Sigmoid colon (tissue), 4 donors: ENCODE data around the gene SPAG4.

Experiments
- EP300 ChIP-seq, 4 donors: sonication (generic); formaldehyde crosslinking; IDR thresholded peaks; one replicate each; pipeline ENCODE4 v1.6.1; 2017; ENCODE audit warnings: antibody characterized with exemption in 4 of 4
- POLR2A ChIP-seq, 2 donors: fragments of 450-650 bp; IDR thresholded peaks; one replicate each; pipeline ENCODE4 v1.6.1; 2016; ENCODE audit warnings: antibody characterized with exemption in 2 of 2, mild to moderate bottlenecking in 2 of 2, moderate library complexity in 2 of 2
- POLR2AphosphoS5 ChIP-seq, 4 donors: sonication (generic); formaldehyde crosslinking; IDR thresholded peaks; one replicate each; pipeline ENCODE4 v1.6.1; 2017; ENCODE audit warnings: antibody characterized with exemption in 4 of 4
- TF ChIP-seq, protein P1 (sequence below), 4 experiments: fragments of 450-650 bp in 3 of 4; fragments of 200-600 bp in 1 of 4; IDR thresholded peaks; one replicate each; pipeline ENCODE4 v1.5.1; 2016 to 2019; ENCODE audit warnings: antibody characterized with exemption in 4 of 4, mild to moderate bottlenecking in 3 of 4, moderate library complexity in 2 of 4

DNA sequence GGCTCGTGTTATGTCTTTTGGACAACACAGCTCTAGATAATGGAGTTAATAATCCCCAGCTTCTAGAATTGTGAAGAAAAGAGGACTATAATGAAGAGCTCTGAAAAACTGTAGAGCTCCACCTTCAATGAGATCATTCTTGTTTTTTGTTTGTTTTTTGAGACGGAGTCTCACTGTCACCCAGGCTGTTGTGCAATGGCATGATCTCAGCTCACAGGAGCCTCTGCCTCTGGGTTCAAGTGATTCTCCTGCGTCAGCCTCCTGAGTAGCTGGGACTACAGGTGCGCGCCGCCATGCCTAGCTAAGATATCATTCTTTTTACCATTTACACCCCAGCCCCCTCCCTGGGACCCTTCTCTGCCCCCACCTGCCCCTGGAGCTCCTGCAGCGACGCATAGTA, 37.2 kb upstream of the SPAG4 start:
- TF ChIP-seq EP300 (IDR thresholded peaks at IDR 0.05) = no peak
- TF ChIP-seq, protein P1, sequence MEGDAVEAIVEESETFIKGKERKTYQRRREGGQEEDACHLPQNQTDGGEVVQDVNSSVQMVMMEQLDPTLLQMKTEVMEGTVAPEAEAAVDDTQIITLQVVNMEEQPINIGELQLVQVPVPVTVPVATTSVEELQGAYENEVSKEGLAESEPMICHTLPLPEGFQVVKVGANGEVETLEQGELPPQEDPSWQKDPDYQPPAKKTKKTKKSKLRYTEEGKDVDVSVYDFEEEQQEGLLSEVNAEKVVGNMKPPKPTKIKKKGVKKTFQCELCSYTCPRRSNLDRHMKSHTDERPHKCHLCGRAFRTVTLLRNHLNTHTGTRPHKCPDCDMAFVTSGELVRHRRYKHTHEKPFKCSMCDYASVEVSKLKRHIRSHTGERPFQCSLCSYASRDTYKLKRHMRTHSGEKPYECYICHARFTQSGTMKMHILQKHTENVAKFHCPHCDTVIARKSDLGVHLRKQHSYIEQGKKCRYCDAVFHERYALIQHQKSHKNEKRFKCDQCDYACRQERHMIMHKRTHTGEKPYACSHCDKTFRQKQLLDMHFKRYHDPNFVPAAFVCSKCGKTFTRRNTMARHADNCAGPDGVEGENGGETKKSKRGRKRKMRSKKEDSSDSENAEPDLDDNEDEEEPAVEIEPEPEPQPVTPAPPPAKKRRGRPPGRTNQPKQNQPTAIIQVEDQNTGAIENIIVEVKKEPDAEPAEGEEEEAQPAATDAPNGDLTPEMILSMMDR (IDR thresholded peaks at IDR 0.05) = no peak
- no peak for TF ChIP-seq POLR2AphosphoS5 (IDR thresholded peaks at IDR 0.05)
- no peak for TF ChIP-seq POLR2A (IDR thresholded peaks at IDR 0.05)
